Measurements from ENCODE around the gene C18orf32.
"Not testable (repeated sequence)": the region's sequence is repeated elsewhere in the genome, so short reads cannot be mapped to it uniquely, and the experiment has no call there.

The C18orf32 gene

DNA sequence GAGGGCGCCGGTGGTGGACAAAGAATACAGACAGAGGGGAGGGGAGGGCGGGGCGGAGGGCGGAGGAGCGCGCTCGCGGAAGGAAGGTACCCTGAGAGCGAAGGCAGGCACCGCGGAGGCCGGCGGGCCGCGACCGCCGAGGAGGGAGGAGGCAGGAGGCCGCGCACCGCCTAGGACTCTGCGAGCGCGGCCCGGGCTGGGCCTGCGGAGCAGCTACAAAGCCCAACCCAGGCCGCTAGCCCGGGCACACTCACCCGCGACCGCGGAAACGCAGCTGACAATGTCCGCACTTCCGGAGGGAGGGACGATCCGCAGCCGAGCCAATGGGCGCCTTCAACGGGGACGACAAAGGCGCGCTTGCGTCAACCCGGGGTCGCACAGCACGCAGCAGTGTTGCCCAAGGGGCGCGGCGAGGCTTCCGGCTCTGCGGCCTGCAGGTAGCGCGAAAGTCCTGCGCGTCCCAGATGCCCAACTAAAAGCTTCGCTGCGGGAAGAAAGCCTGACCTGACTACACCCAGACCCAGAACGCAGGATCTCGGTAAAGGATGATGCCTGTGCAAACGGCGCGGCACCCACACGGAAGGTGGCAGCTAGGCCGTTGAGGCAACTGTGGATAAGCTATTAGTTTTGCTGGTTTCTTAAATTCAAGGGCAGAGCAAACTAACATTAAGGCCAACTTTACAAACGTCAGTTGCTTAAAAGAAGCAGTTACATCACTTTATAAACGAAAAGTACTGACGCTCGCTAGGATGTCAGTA is at the start of gene C18orf32:
Gene C18orf32, minus strand, starts transcription at position 282 of the 758 bp plus-strand sequence. CDS start 3,486 bp downstream, outside the sequence.
- DNase-seq (ENCODE audit: low read depth, low spot score), result peak; percentile 97

DNA sequence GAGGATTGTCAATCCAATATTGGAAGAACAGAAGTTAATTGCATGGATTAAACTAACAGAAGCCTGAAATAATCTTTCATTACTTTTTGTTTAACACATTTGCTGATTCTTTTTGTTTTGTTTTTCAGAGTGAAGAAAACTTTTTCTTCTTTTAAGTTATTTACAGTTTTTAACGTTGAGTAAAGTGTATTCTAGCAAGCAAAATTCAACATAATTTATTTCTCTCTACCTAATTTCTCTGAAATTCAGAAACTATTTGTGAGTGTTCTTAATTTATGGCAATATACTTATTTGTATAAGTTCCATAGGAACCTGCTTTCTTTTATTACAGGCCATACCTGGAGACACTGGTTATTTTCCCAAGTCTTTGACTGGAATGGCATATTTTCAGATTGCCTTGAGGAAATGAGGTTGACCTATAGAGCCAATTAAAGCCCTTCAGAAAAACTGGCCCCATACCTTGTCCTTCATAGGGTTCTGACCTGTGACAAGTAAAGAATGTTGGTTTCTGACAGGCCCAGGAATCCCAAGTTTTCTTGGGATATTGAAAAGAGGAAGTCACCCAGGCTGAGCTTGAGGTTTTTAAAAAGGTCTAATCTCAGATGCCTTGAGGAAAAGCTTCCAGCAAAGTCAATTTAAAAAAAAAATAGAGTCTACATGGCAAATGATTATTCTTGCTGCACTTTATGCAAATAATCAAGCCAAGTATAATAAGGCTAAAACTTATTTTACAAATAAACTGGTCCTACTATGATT is 48.0 kb upstream of the C18orf32 start:
- no peak for DNase-seq (ENCODE audit: low read depth, low spot score)

DNA sequence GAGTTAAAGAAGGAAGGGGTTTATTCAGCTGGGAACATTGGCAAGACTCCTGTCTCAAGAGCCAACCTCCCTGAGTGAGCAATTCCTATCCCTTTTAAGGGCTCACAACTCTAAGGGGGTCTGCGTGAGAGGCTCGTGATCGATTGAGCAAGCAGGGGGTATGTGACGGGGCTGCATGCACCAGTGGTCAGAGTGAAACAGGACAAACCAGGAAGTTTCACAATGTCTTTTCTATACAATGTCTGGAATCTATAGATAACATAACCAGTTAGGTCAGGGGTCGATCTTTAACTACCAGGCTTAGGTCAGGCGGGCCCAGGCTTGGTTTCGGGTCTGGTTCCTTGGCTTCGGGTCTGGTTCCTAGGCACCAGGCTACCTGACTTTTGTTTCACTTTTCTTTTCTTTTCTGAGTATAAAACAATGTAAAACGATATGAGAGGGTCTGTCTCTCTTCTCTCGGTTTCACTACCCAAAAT is 44.7 kb upstream of the C18orf32 start:
- DNase-seq (ENCODE audit: low read depth, low spot score), result no peak

DNA sequence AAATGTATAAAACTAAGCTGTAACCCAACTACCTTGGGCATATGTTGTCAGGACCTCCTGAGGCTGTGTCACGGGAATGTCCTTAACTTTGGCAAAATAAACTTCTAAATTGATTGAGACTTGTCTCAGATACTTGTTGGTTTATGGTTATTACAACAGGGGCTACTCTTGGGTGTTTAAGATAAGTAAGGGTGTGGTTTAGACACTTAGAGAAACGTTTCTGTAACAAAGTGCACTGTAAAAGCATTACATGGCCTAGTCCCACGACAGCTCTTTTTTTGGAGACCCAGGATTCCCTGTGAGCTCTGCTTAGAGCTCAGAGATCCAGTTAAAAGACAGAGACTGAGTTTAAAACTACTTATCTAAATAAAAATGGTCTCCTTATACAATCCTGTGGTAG is 42.6 kb upstream of the C18orf32 start:
- DNase-seq (ENCODE audit: low read depth, low spot score), result no peak

DNA sequence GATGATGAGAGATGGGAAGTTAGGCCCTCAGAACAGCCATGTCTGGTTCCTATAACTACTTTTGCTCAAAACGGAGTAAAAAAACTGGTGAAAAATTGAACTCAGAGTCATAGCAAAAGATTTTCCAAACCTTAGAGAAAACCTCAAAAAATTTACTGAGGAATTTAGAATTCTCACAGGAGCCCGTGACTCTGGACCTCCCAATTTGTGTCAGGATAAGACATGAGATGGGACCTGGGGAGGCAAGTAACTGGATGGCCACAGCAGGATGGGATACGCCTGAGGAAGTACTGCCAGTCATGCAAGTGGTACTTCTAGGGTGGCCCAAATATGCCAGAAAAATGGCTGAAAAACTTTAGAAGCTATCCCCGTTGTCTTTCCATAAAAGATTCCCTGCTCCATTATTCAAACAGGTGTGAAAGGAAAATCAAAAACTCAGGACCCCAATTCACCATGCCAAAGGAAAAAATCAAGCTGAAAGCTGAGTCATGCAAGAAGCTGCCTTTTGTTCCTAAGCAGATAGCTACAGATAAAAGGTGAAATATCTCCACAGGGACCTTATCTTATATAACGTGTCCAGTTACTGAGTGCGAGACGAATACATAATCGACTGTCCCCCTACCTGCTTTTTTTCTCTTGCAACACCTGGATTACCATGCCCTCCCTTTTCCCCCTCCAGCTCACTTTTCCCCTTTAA is 40.7 kb upstream of the C18orf32 start:
- DNase-seq (ENCODE audit: low read depth, low spot score), result no peak

DNA sequence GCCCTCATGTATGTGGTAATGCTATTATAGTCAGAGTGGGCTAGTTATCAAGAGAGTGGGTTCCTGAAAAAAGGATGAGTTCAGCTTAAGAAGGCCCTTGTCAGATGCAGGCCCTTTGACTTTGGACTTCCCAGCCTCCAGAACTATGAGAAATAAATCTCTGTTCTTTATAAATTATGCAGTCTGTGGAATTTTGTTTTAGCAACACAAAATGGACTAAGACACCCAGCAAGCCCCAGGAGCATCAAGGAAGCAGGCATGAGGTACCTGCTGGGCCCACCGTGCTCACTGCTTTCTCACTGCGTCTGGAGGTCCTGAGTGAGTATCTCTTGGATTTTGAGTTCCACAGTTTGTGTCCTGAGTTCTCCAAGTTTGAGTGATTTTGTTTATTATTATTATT is 38.9 kb upstream of the C18orf32 start:
- DNase-seq (ENCODE audit: low read depth, low spot score), result no peak

DNA sequence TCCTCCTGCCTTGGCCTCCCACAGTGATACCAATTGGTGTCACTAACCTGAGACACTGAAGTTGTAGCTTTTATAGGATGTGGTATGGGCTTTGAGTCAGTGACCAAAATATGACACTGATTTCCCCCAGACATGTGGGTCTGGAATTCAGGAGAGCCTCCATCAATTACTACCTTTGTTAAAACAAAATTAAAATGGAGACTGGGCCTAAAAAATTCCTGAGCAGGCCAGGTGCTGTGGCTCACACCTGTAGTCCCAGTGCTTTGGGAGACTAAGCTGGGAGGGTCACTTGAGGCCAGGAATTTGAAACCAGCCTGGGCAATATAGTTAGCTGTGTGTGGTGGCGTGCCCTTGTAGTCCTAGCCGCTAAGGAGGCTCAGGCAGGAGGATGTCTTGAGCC is 37.9 kb upstream of the C18orf32 start:
- DNase-seq (ENCODE audit: low read depth, low spot score), result no peak

DNA sequence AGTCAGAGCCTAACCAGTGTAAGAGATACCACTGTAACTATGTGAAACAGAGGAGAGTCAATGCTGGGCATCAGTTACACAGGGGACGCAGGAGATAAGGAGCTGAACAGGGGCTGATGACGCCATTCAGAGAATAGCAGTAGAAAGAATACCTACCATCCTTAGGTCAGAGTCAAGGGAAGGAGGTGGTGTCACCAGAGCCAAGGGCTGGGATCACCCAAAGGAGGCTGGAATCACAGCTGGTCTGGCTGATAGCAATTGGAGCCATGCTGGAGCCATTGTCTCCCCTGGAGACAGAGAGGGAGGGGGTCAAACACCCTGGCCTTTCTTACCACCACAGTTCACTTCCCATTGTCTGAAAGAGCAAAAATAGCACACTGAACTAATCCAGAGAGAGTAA is 37.3 kb upstream of the C18orf32 start:
- DNase-seq (ENCODE audit: low read depth, low spot score), result no peak

DNA sequence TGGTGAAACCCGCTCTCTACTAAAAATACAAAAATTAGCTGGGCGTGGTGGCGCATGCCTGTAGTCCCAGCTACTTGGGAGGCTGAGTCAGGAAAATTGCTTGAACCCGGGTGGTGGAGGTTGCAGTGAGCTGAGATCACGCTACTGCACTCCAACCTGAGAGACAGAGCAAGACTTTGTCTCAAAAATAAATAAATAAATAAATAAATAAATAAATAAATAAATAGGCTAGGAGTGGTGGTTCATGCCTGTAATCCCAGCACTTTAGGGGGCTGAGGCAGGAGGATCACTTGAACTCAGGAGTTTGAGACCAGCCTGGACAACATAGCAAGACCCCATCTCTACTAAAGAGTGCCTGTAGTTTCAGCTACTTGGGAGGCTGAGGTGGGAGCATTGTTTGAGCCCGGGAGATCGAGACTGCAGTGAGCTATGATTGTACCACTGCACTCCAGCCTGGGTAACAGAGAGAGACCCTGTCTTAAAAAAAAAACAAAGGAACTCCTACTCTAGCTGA is 36.6 kb upstream of the C18orf32 start:
- not testable (repeated sequence) for DNase-seq (ENCODE audit: low read depth, low spot score)

DNA sequence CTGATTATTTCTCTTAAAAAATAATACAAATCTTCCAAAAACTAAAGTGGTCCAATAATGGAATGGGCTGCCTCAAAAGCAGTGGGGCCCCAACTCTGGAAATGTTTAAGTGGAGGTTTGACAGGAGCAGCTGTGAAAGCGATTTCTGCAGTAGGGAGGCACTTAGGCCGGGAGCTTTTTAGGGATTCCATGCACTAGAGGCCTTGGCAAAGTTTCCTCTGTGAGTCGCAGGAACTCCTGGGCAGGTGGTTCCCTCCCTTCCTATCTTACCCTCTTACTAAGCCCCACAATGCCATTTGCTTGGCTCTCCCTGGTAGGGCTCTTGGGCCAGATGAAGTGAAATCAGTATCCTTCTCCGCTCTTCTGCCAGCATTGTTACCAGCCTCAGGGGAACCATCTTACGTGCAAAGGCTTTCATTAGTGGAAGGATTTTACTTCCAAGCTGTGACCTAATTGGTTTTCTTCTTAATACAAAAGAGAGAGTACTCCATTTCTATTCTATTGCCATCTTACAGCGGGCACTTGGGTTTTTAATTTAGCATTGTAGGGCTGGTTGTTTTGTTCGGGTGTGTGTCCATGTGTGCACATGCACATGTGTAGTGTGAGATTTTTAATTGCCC is 34.3 kb upstream of the C18orf32 start:
- DNase-seq (ENCODE audit: low read depth, low spot score), result no peak

DNA sequence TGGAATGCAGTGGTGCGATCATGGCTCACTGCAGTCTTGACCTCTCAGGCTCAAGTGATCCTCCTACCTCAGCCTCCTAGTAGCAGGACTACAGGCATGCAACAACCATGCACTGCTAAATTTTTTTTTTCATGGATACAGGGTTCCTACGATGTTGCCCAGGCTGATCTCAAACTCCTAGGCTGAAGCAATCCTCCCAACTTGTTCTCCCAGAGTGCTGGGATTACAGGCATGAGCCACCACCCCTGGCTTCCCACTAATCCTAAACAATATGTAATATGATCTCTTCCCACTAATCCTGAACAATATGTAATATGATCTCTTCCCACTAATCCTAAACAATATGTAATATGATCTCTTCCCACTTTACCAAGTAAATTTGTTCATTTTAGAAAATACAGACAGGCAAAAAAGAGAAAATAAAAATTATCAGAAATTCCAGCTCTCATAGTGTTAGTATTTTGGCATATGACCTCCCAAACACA is 33.7 kb upstream of the C18orf32 start:
- no peak for DNase-seq (ENCODE audit: low read depth, low spot score)

DNA sequence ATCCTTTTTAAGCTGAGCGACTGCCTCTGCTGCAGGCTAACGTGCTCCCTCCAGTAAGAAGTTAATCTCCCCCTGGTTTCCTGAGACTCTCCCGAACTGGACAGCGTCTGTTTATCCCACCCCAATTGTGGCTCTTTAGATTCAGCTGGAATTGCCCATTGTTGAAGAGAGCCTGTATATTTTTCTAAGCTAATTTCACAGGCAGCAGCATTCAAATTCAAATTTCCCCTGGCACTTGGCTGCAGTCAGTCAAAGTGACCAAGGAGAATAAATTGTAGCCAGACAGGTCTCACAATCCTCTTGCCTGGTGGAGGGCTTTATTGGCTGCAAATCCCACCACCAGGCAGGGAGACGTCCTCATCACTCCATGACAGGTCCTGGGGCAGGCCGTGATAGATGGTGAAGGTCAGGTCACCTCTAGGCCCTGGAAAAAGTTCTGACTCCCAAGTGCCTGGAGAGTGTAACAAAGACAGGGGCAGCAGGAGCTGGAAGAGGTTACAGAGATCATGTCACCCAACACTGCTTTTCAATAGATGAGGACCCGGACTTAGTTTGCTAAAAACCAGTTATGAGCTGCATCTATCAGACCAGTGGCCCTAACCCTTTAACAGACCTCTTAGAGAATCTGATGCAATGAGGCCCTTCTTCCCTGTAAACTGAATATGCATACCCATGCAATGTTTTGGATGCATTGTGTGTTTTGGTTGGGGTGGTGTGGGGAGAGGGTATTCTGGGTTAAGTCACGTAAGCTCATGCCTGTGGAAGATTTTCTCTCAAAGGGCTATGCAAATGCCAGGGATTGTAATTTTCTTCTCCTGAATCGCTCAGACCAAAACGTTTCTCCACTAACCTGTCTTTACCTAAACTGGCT is 32.3 kb upstream of the C18orf32 start:
- DNase-seq (ENCODE audit: low read depth, low spot score), result peak; percentile 56

DNA sequence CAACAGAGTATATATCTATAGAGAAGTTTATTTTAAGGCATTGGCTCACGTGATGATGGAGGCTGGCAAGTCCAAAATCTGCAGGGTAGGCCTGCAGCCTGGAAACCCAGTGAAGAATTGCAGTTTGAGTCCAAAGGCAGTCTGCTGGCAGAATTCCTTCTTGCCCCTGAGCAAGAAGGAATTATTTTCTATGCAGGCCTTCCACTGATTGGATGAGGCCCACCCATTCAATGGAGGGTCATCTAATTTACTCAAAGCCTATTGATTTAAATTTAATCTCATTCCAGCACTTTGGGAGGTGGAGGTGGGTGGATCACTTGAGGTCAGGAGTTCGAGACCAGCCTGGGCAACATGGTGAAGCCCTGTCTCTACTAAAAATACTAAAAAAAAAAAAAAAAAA is 30.4 kb upstream of the C18orf32 start:
- DNase-seq (ENCODE audit: low read depth, low spot score), result no peak

DNA sequence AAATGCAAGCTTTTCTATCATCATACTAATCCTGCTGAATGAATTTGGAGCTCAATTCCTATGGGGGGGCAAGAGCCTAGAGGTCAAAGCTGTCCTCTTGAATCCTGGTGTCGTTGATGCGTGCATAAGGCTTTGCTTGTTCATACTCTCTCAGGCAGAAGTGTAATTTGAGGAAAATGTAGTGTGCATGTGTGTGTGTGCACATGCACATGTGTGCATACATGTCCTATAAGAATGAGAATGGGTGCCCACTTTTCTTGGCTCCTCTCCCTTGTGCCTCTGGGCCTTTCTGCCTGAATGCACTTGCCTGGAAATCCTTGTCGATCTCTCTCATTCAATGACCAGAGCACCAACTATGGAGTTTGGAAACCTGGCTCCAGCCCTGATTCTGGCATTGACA is 28.5 kb upstream of the C18orf32 start:
- no peak for DNase-seq (ENCODE audit: low read depth, low spot score)

DNA sequence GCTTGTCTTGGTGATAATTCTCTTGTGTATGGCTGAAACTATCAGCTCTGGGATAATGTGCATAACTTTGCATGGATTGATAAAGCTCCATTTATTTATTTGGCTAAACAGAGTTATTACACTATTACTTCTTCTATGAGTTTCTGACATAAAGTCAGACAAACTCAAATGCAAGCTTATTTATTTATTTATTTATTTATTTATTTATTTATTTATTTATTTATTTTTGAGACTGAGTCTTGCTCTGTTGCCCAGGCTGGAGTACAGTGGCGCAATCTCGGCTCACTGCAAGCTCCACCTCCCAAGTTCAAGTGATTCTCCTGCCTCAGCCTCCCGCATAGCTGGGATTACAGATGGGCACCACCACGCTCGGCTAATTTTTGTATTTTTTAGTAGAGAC is 28.0 kb upstream of the C18orf32 start:
- DNase-seq (ENCODE audit: low read depth, low spot score), result not testable (repeated sequence)

DNA sequence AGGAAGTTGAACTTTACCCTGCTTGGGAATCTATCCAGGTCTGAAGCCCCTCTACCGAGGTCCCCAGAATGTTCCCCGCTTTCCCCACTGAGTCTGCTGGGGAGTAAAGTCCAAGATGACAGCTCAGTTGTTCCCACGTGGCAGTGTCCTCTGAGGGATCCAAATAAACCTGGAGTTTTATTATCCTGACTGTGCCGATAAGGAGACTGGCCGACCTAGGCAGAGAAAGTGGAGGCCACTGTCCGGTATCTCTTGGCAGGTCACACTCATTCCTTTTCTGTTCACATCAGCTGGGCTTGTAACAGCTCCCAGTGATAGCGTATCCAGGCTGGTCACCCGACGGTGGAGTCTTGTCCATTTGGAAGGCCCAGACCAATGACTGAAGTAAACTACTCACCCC is 27.5 kb upstream of the C18orf32 start:
- DNase-seq (ENCODE audit: low read depth, low spot score), result no peak

DNA sequence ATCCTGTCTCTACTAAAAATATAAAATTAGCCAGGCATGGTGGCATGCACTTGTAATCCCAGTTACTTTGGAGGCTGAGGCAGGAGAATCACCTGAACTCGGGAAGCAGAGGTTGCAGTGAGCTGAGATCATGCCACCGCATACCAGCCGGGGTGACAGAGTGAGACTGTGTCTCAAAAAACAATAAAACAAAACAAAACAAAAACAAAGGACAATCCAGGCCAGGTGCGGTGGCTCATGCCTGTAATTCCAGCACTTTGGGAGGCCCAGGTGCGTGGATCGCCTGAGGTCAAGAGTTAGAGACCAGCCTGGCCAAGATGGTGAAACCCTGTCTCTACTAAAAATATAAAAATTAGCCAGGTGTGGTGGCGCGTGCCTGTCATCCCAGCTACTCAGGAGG is 25.8 kb upstream of the C18orf32 start:
- not testable (repeated sequence) for DNase-seq (ENCODE audit: low read depth, low spot score)

DNA sequence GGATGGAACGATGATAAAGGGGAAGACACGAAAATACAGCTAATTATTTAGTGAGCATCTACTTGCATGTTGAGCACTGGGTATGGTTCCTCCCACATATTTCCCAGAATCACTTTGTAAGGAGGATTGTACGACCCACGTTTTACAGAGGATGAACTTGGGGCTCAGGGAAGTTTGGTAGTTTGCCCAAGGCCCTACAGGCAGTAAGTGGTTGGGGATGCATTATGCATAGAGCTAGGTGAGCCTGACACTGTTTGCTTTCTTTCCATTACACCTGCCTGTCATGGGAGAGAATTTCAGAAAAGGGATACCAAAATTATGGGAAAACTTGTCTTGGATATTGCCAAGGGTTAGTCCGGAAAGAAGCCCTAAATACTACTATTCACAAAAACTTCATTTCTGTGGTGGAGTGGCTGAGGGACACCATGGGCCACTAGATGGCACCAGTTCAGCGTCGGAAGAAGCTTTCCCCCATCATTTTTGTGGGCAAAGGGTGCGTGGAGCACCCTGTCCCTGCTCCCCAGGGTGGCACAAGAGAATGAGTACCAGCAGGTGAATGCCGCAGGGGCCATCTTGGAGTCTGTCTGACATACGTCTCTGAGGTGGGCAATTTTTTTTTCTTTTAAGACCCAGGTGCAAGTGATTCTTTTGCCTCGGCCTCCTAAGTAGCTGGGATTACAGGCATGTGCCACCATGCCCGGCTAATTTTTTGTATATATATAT is 23.5 kb upstream of the C18orf32 start:
- DNase-seq (ENCODE audit: low read depth, low spot score), result peak; percentile 75

DNA sequence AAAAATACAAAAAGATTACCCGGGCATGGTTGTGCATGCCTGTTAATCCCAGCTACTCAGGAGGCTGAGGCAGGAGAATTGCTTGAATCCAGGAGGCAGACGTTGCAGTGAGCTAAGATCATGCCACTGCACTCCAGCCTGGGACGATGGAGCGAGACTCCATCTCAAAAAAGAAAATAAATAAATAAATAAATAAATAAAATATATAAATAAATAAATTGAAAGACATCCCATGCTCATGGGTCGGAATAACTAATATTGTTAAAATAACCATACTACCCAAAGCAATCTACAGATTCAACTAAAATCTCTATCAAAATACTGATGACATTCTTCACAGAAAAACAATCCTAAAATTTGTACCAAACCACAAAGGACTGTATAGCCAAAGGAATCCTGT is 19.4 kb upstream of the C18orf32 start:
- DNase-seq (ENCODE audit: low read depth, low spot score), result not testable (repeated sequence)

DNA sequence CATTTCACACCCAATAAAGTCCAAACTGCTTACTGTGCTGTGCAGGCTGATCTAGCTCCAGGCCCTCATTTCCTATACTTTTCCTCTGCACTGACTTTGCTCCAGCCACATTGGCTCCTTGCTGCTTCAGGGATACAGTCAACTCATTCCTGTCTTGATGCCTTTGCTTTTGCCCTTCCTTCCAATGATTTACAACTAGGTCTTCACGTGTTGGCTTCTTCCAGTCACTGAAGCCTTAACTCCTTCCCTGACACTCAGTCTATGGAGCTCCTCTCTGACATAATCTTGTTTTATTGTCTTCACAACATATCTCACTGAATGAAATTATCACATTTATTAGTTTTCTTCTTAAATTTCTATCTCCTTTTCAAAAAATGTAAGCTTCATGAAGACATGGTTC is 16.9 kb upstream of the C18orf32 start:
- no peak for DNase-seq (ENCODE audit: low read depth, low spot score)

All from astrocyte of the hippocampus (primary cell).